Right atrium auricular region (tissue), 2 donors: ENCODE results near the gene CAB39. TPM values are rescaled to one million over a fixed set of nuclear protein-coding genes. Genes with fewer than 3 reads are reported as not detected.

Source experiments
- DNase-seq: peaks from one replicate; pipeline ENCODE4 v3.0.0-alpha.2; 2019; ENCODE audit warnings: low spot score
- H3K27ac ChIP-seq, 2 donors: fragments of 200-600 bp; sonication (generic); 1 replicate in 1 of 2; 2 replicates in 1 of 2; pipeline ENCODE4 v1.5.1; 2016 to 2019
- H3K27me3 ChIP-seq, 2 donors: fragments of 200-600 bp; sonication (generic); one replicate each; pipeline versions ENCODE4 v1.5.1 to v1.6.0; 2017 to 2019
- H3K36me3 ChIP-seq: fragments of 200-600 bp; sonication (generic); one replicate; pipeline ENCODE4 v1.5.1; 2016
- H3K4me1 ChIP-seq, 2 donors: fragments of 200-600 bp; sonication (generic); one replicate each; pipeline versions ENCODE4 v1.5.1 to v1.6.0; 2017 to 2019
- H3K4me3 ChIP-seq, 2 donors: fragments of 200-600 bp; sonication (generic); 1 replicate in 1 of 2; 2 replicates in 1 of 2; pipeline ENCODE4 v1.5.1; 2017 to 2019; ENCODE audit warnings: mild to moderate bottlenecking in 1 of 2, moderate library complexity in 1 of 2
- H3K9me3 ChIP-seq, 2 donors: fragments of 200-600 bp; sonication (generic); one replicate each; pipeline ENCODE4 v1.5.1; 2019
- total RNA-seq, 2 donors: library from RNA; depleted of rRNA; stranded (reverse); fragments of >200 nt; gene quantifications; one replicate each; pipeline ENCODE4 v1.1.0, GENCODE V29; 2016
- TF ChIP-seq, protein P1 (sequence below), 2 donors: fragments of 200-600 bp; sonication (generic); IDR thresholded peaks; one replicate each; pipeline ENCODE4 v1.5.1; 2019; ENCODE audit warnings: antibody characterized with exemption in 2 of 2

Gene CAB39
- total RNA-seq, 2 donors from 2014 or later, result 66.1 to 81.5 TPM

- TF ChIP-seq, protein P1, sequence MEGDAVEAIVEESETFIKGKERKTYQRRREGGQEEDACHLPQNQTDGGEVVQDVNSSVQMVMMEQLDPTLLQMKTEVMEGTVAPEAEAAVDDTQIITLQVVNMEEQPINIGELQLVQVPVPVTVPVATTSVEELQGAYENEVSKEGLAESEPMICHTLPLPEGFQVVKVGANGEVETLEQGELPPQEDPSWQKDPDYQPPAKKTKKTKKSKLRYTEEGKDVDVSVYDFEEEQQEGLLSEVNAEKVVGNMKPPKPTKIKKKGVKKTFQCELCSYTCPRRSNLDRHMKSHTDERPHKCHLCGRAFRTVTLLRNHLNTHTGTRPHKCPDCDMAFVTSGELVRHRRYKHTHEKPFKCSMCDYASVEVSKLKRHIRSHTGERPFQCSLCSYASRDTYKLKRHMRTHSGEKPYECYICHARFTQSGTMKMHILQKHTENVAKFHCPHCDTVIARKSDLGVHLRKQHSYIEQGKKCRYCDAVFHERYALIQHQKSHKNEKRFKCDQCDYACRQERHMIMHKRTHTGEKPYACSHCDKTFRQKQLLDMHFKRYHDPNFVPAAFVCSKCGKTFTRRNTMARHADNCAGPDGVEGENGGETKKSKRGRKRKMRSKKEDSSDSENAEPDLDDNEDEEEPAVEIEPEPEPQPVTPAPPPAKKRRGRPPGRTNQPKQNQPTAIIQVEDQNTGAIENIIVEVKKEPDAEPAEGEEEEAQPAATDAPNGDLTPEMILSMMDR (IDR thresholded peaks at IDR 0.05), result no peak
- Histone ChIP-seq H3K27ac (no peak overlapping the region), H3K4me1 (peaks cover 0 to 28% of the 10 kb centered on the region in 2 donors), H3K36me3 (peaks cover 14% of the 10 kb centered on the region), H3K4me3 (no peak overlapping the region), H3K27me3 (no peaks in the 10 kb centered on the region), H3K9me3 (peaks cover 0 to 17% of the 10 kb centered on the region in 2 donors)
- DNase-seq, result no peak
Observed at GRCh38 chr2:230787101-230787500, 74.5 kb downstream of the CAB39 start.

- peaks cover 14% of the 10 kb centered on the region for H3K36me3 ChIP-seq
Observed at GRCh38 chr2:230788554-230789175, 76.0 kb downstream of the CAB39 start.

DNA sequence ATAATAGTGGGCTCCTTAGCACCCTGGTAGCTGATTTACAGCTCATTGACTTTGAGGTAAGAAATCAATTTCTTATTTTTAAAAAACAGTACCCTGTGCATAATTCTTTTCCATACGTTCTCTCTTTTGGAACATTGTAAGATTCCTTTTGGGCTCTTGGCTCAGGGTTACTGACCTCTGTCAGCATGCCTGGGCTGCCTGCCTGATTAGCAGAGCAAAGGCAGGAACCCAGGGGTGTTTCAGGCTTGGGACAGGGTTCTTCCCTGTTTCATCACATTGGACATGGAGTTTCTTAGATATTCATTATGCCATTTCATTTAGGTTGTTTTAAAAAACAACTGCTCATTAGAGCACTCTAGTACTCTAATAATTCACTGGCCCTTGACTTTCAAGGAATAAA, 78.3 kb downstream of the CAB39 start:
- DNase-seq, result no peak
- peak overlapping the region in 1 of 2 donors; percentile 28 for H3K27ac ChIP-seq
- H3K9me3 ChIP-seq, result peaks cover 0 to 17% of the 10 kb centered on the region in 2 donors
- H3K4me3 ChIP-seq, result no peak overlapping the region
- H3K4me1 ChIP-seq, result peaks cover 0 to 32% of the 10 kb centered on the region in 2 donors
- no peaks in the 10 kb centered on the region for H3K27me3 ChIP-seq
- TF ChIP-seq, protein P1 (IDR thresholded peaks at IDR 0.05), result no peak
- peaks cover 14% of the 10 kb centered on the region for H3K36me3 ChIP-seq

More at GRCh38 chr2:230788554-230789175, 76.0 kb downstream of the CAB39 start:
- H3K27ac ChIP-seq, result no peak overlapping the region
- H3K4me1 ChIP-seq, result peaks cover 0 to 29% of the 10 kb centered on the region in 2 donors
- H3K4me3 ChIP-seq, result no peak overlapping the region
- peaks cover 0 to 17% of the 10 kb centered on the region in 2 donors for H3K9me3 ChIP-seq
- no peaks in the 10 kb centered on the region for H3K27me3 ChIP-seq
- no peak for DNase-seq
- TF ChIP-seq, protein P1 (IDR thresholded peaks at IDR 0.05), result no peak

DNA sequence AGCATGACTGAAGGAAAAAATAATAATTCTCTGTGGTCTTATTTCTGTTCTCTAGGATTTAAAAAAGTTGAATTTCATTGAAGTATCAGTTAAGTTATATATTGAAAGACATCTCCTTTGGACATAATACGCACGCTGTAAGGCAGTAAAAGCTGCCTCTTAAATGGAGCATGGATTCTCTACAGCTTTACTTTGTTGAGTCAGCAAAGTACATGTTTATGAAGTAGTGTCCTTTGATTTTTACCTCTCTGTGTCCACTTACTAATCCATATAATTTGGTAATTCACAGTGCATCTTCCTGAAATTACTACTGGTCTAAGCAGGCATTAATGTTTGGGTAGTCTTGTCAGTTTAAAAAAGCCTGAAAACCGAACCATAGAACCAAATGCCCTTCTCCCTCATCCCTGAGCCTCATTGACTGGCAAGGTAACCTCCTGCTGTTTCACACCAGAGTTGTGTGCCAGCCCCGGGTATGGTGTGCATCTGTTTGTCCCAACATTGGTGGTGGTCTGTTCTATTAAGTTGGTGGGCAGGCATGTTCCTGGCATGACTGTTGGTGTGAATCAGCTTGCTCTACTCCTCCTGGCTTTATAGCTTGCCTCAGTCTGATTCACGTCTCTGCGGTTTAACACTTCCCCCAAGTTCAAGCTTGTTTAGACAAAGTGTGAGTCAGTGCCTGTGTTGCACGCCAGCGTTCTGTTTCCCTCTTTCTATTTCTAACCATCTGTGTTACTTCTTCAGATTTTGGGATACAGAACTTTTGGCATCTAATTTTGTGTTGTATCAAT, 81.1 kb downstream of the CAB39 start:
- H3K4me3 ChIP-seq, result no peak overlapping the region
- peaks cover 0 to 7% of the 10 kb centered on the region in 2 donors for H3K9me3 ChIP-seq
- no peaks in the 10 kb centered on the region for H3K27me3 ChIP-seq
- peak; percentile 85 for DNase-seq
- peaks cover 0 to 38% of the 10 kb centered on the region in 2 donors for H3K4me1 ChIP-seq
- H3K27ac ChIP-seq, result peak overlapping the region; percentile 64 to 72
- TF ChIP-seq, protein P1 (IDR thresholded peaks at IDR 0.05), result no peak
- peaks cover 14% of the 10 kb centered on the region for H3K36me3 ChIP-seq

GRCh38 chr2:230794497-230794896, 81.9 kb downstream of the CAB39 start:
- peaks cover 14% of the 10 kb centered on the region for H3K36me3 ChIP-seq
- no peak for DNase-seq
- H3K9me3 ChIP-seq, result no peaks in the 10 kb centered on the region
- H3K4me3 ChIP-seq, result no peak overlapping the region
- H3K4me1 ChIP-seq, result peaks cover 0 to 38% of the 10 kb centered on the region in 2 donors
- no peaks in the 10 kb centered on the region for H3K27me3 ChIP-seq
- H3K27ac ChIP-seq, result peak overlapping the region; percentile 64 to 72
- TF ChIP-seq, protein P1 (IDR thresholded peaks at IDR 0.05), result no peak
